GDM1 (cell line): ENCODE data around the gene SRGAP2B.
"Not testable (repeated sequence)": the region's sequence is repeated elsewhere in the genome, so short reads cannot be mapped to it uniquely, and the experiment has no call there.

ENCODE experiments used
- DNase-seq: peaks from one replicate; lab custom pipeline; 2025; lab: John Stamatoyannopoulos, UW

Gene SRGAP2B

DNA sequence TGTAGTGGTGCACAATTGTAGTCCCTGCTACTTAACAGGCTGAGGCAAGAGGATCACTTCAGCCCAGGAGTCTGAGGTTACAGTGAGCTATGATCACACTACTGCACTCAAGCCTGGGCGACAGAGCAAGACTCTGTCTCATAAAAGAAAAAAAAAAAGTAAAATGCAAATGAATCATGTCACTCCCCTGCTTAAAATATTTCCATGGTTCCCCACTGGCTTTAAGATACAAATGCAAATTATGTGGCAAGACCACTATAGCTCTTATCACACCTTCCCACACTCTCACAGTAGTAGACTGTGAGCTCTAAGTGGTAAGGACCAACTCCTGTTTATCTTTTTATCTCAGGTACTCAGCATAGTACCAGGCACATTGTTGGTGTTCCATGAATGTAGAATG, 53.6 kb downstream of the SRGAP2B start:
- DNase-seq: not testable (repeated sequence)

DNA sequence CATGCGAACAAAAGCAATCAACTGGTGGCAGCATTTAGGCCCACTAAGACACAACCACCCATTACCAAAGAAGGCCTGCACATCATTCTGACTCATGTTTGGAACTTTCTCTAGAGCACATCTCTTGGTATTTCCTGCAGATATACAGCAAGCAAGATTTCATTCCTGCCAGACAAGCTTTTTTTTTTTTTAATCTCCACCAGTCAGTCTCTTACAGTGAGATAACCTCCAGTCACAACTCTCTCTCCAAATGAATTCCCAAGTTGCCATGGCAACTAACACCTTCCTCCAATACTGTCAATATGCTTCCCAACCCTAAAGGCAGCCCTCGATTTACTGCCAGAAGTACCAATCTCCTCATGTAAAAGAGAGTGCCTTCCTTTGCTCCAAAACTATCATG, 59.1 kb downstream of the SRGAP2B start:
- DNase-seq: not testable (repeated sequence)

DNA sequence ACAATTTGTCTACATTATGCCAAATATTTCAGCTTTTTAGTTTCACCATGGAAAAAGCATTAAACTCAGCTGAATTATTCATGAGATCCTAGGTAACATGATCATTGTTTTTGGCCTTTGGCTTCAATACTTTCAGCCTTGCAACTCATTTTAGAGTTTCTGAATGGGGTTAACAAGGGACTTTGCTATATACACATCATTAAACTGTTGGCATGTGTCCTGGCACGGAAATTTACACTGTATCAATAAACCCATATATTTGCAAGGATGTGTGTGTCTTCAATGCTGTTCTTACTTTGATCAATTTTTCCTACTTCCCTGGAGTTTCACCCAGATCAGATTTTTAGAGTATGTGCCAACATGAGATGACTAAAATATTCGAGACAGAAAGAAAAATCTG, 61.6 kb downstream of the SRGAP2B start:
- not testable (repeated sequence) for DNase-seq

DNA sequence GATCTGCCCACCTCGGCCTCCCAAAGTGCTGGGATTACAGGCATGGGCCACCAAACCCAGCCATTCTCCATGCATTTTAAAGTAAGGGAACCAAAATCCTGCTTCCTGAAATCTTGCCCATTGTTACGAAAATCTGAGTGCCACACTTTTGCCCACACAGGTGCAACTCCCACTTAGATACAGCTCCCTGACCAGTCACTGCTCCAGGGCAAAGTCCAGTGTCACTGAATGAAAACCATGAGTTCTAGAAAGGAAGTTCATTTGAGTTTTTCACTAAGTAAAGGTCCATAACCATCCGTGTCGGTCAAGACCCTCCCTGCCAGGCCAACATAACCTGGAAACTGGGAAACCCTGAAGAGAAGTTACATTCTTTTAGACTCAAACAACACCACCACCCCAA, 67.9 kb downstream of the SRGAP2B start:
- DNase-seq: not testable (repeated sequence)

DNA sequence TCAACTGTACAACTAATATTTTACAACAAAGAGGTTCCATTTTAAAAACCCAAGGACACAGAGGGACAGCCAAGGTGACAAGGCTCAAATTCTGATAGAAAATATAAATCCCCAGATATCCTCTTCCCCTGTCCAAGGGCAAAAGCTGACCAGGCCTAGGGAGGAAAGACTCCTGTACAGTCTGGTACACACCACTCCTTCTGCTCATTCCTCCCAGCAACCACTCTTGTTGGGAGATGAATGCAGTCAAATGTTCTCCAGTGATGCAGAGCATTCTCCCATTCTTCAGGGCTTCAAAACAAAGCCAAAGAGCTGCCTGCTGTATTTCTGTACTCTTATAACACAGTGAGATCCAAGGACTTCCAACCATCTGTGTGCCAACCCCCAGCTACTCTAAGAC, 69.8 kb downstream of the SRGAP2B start:
- DNase-seq: not testable (repeated sequence)

DNA sequence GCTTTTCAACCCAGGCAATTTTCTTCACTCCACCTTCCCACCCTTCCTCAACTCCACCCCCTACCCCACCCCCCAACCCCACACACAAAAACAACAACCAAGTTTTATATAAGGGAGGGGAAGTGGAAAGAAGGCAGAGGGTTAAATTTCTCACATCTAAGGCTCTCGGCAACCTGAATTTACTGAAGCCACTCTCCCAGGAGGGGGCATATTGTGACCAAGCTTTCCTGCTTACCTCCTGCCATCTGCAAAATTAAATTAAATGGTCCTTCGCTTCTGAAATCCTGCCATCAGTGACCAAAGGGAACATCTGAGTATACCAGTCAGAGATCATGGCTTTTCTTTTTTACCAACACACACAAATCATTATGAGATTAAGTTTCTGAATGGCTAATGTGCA, 72.9 kb downstream of the SRGAP2B start:
- not testable (repeated sequence) for DNase-seq

DNA sequence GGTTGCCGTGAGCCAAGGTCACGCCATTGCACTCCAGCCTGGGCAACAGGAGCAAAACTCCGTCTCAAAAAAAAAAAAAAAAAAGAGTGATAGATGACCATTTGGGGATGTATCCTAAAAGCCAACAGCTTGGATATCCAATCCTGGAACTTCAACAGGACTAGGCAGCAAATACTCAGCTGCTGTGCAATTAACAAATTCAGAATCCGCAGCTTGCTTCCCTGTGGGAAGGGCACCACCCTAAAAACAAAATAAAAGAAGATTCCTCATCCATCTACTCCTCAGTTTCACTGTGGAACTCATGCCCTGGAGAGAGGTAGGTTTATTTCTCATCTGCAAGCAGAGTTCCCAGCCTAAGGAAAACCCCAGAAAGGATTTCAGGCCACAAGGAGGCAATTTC, 73.4 kb downstream of the SRGAP2B start:
- DNase-seq: not testable (repeated sequence)

DNA sequence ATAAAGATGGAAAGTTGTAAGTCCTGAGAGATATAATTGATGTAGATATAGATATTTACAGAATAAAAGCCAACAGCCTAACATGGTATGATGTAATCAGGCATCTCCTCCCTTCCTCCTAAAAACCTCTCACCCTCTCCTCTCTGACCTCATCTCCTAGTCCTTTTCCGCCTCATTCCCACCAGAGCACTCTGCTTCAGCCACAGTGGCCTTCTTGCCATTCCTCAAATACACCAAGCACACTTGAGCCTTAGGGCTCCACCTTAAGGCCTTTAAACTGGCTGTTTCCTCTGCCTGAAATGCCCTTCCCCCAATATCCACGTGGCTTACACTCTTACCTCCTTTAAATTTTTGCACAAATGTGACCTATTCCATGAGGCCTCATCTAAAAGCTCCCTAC, 75.4 kb downstream of the SRGAP2B start:
- not testable (repeated sequence) for DNase-seq

DNA sequence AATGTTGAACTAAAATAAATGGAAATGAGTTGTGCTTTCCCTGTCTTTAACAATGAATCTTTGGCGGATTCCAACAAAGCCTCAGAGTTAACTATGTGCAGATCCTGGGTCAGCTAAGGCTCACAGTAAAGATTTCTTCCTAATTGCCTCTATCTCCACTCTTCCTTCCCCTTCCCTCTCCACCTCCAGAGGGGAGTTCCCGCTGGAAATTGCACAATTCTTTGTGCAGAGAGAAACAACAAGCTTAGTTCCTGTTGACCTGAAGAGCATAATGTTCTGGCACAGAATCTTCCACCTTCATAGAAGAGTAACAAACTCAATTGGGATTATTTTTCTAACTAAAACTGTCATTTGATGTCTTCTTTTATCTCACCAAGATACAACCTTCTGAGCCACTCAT, 77.4 kb downstream of the SRGAP2B start:
- DNase-seq: not testable (repeated sequence)

DNA sequence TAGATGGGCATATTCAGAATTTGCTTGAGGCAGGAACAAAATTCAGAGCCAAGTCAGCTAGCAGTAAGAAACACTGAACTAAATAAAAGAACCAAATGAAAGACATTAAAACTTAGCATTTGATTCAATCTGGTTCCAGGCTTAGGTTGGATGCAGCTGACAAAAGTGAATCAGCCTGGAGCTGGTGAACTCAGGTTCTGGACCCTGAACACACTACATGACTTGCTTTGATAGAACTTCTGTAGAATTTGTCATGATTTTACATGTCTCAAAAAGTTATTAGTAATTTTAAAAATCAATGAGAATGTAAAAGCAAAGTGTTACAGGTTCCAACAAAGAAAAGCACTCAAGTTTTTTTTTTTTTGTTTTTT, 78.7 kb downstream of the SRGAP2B start:
- DNase-seq: not testable (repeated sequence)

DNA sequence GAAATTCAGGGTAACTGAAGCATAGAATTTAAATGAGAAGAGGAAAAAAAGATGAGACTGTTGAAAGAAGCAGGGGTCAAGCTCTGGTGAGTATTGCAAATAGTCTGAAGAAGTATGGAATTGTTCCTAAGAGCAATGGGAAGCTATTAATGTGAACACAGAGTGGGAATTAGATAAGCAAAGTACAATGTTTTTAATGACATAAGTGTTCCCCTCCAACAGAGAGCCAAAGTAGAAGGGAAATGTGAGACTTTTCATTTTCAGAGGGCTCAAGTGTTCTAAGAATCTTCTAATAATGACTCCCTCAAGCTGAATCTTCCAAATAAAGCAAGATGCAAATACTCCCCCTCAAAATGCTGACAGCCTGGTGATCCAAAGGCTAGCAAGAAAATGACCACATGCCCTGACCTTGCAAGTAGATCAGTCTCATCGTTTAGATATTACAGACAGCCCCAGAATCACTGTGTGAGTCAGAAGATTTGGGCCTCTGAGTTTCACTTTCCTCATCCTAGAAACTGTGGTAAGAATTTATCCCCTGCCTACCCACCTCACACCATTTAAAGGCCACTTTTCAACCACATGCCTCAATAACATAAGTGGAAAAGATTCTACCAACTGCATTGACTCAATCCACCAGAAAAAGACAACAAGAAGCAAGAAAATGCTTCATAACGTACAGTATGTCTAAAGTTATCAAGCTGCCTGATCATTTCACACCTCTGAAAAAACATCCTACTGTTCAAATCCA, 79.2 kb downstream of the SRGAP2B start:
- DNase-seq: not testable (repeated sequence)

DNA sequence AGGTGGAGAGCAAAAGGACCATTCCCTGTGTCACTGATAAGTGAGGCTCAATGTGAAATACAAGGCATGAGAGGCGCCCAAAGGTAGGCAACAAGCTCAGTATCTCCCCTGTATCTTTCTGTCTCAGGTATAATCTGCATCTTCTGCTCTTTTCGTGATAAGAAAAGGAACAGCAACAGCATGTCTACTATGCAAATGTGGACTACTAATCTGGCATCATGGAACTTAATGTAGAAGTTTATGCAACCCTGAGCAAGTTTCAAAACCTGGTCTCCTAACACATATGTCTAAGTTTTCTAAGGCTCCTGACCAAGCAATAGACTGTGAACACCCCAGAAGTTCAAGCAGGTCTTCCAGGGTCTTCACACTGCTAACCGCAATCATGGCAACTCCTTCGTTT, 81.8 kb downstream of the SRGAP2B start:
- not testable (repeated sequence) for DNase-seq

DNA sequence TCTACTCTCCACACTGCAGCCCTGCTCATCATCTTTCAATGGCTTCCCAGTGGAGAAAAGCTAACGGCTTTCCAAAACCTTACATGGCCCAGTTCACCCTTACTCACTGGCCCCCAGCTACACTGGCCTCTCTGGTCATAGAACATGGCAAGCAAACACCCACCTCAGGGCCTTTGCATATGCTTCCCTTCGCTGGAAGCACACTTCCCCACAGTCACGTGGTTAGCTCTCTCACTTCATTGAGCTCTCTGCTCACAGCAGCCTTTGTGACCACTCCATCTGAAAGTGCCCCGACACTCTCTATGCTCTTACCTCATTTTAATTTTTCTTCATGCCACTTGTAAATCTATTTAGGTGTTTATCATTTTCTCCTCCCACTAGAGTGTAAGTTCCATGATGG, 83.3 kb downstream of the SRGAP2B start:
- not testable (repeated sequence) for DNase-seq

DNA sequence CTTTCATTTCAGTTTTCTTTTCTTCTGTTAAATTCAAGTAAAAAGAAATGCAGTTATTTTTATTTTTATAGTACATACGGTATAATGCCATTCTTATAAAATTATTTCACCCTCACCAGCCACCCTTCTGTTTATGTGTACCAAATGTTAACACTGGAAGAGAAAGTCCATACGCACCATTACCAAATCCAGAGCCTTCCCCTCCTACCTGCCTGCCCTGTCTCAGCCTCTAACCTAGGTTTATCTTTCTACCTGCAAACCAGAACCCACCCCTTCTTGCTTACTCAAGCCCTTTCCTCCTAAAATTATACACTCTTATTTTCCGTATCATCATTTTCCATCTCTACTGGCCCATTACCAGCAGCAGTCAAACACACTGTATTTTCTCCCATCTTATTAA, 84.5 kb downstream of the SRGAP2B start:
- not testable (repeated sequence) for DNase-seq

DNA sequence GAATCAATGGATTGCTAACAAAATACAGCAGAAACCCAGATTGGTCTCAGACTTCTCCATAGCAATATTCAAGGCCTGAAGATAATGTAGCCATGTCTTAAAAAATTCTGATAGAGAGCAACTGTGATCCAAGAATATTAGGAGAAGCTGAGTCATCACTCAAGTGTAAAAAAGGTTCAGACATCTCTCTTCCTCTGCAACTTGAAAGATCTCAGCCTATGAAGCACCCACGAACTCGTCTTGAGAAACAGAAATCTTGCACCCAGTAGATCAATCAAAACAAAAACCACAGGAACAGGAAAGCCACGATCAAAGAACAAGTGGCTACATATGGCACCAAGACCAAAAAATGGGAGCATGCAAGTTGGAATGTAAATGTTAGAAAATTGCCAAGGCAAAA, 85.2 kb downstream of the SRGAP2B start:
- not testable (repeated sequence) for DNase-seq

DNA sequence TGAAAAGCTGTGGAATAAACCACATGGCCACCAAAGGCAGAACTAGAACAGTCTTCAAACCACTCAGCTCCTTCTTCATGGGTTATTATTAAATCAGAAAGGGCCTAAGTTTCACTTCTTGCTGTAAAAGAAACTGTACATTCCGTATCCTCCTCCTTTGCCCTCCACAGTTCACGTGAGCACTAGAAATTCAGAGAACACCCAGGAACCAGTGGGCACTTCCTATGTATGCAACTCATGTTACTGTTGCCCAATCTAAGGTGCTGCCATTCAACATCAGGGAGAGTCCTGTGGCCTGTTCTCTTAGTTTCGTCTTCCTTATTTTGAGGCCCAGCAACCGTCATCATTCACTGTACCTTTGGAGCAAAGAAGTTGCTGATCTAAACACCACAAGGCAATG, 86.7 kb downstream of the SRGAP2B start:
- not testable (repeated sequence) for DNase-seq

DNA sequence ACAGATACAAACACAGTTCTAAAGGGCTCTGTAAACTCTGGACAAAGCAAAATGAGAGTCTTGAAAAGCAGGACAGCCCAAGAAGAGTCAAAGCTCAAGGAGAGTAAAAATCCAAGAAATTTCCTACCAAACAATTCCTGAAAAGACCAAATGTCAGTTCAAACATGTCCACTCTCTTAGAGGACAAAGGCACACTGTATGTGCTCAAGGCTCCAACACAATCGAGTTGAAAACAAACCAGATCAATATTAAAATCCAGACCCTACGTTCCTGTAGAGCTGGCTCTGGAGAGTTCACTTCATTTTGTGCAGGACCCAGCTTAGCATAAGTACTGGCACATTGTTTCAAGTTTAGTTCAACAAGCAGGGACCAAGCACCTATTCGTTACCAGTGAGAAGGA, 90.0 kb downstream of the SRGAP2B start:
- DNase-seq: not testable (repeated sequence)

DNA sequence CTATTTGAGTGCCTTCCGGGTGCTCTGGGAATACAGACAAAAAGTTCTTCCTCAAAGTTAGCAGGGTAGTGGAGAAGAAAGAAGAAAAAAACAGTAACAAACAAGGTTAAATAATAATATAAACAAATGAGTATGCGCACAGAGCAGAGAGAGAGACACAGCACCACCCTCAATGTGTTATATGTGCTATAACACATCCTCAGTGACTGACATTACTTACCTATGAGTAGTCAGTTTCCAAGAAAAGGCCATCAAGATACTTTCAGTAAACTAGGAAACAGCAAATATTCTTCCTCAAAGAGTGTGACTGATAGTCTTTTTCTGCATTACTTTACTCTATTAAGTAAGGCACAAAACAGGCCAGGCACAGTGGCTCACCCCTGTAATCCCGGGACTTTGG, 93.7 kb downstream of the SRGAP2B start:
- not testable (repeated sequence) for DNase-seq

DNA sequence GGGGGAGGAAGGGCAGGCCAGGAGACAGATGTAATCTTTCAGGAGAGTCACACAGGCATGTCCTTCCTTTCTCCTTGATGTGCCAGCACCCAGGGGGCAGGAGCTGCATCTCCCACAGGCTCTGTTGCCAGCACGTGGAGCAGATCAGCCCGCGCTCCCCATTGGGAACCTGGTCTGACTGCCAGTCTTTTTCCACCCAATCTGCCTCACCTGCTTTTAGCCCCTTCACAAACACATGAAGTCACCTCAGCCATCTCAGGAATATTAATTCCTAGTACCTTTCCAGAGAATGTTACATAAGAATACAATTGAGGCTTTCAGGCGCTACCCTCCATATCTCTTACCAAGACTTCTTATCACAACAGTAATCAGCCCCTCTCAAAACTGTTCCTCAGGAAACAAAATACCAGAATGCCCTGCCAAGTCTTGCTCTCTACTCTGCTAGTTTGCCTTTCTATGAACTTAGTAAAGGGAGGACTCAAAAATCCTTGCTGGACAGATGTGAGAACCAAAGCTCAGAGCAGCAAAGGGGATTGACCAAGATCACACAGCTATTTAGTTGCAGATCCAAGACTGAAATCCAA, 94.3 kb downstream of the SRGAP2B start:
- not testable (repeated sequence) for DNase-seq

DNA sequence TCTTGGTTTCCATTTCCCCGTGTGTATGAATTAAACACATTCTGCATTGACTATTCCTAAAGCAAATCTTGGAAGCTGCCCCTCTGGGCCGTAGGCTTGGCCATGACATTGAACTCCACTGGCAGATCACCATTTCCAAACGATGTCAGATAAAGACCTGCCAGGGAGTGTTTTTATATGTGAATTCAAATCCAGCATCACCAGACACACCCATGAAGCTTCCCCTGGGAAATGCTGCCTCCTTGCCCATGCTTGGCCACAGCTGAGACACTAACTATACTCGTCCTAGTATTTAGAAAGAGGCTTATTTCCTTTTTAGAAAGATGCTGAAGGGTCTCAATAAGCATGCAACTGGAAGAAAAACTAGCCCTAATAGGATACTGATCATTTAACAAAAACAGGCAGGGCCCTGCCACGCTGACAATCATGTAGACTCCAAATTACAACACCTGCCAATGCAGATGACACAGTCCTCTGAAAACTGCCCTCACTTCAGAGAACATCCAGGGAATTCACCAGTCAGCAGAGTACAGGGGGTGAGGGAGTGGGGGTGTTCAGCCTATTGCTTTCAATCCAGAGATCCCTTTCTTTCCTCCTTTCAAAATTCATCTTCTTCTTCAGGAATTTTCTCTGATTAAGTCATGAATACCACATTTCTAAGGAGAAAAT, 94.9 kb downstream of the SRGAP2B start:
- not testable (repeated sequence) for DNase-seq

DNA sequence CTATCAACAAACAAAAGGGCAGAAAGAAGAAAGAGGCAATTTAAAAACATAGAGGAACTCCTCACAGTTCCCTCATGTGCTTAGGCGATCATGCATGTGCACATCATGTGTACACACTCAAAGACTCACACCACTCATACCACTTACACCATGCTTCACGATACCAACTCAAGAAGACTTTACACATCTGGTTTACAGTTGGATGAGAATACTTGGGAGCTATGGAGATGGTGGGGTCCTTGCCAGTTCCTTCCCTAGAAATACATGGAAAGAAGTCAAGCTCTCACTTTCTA, 96.2 kb downstream of the SRGAP2B start:
- not testable (repeated sequence) for DNase-seq

DNA sequence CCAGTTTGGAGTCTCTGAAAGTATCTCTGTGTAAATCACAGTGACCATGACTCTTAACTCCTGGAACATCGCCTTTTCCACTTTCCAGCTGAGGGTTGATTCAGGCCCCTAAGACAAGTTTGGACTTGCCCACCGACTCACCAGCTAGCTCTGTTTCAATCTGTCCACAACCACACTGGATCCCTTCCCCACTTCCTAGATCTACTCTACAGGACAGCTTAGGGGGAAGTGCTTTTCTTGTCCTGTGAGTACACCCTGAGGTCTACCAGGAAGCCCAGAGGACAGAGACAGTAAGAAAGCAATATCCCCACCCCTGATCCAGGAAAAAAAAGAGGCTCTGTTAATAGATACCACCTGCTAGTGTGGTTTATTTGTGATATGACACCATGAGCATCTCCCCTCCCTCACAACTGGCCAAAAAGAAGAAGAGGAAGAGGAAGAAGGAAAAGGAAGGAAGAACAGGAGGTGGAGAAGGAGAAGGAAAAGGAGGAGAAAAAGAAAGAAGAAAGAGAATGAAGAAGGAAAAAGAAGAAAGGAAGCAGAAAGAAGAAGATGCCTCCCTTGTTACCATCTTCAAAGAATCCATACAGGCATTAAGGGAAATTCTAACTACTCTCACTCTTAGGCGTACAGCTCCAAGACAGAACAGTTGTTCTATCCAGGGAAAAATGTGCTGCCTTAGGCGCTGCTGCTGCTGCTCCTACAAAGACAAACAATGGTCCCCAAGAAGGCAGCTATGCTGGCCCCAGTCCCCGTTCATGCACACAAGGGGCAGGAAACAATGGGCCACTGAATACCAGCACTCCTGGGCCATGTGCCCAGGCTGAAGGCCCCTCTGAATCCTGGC, 96.8 kb downstream of the SRGAP2B start:
- not testable (repeated sequence) for DNase-seq
